NCI-H1436 (cell line): ENCODE measurements around the gene ROBO1.
"Not testable (repeated sequence)": the region's sequence is repeated elsewhere in the genome, so short reads cannot be mapped to it uniquely, and the experiment has no call there.

Experiments used
- DNase-seq: peaks from one replicate; lab custom pipeline; 2025; lab: John Stamatoyannopoulos, UW

The ROBO1 gene

DNA sequence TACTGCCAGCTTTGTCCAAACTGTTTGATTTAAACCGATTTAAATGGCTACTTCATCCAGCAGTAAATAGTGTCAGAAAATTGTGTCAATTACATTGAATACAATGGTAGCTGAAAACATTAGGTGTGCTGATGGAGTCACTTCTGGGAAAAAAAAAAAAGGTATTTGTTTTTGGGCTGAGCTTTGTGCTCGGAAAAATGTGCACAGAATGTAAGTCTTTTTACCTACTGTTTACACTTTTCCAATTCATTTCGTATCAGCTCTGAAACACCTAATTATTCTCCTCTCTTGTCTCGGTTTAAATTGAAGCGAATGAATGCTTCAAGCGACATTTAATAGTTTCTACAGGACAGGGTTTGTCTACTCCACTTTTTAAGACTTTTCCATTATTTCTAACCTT is 1078.4 kb downstream of the ROBO1 start:
- DNase-seq, result no peak

DNA sequence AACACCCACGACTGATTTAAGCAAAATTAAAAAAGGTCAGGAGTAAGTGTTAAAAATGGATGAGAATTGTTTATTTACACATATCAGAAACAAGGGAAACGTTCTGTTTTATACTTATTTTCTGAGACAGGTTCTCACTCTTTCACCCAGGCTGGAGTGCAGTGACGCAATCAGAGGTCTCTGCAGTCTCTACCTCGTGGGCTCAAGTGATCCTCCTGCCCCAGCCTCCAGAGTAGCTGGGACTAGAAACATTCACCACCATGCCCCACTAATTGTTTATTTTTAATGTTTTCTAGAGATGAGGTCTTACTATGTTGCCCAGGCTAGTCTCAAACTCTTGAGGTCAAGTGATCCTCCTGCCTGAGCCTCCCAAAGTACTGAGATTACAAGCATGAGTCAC is 1080.3 kb downstream of the ROBO1 start:
- no peak for DNase-seq

- no peak for DNase-seq
Observed at GRCh38 chr3:78683284-78683683, 1084.5 kb downstream of the ROBO1 start.

DNA sequence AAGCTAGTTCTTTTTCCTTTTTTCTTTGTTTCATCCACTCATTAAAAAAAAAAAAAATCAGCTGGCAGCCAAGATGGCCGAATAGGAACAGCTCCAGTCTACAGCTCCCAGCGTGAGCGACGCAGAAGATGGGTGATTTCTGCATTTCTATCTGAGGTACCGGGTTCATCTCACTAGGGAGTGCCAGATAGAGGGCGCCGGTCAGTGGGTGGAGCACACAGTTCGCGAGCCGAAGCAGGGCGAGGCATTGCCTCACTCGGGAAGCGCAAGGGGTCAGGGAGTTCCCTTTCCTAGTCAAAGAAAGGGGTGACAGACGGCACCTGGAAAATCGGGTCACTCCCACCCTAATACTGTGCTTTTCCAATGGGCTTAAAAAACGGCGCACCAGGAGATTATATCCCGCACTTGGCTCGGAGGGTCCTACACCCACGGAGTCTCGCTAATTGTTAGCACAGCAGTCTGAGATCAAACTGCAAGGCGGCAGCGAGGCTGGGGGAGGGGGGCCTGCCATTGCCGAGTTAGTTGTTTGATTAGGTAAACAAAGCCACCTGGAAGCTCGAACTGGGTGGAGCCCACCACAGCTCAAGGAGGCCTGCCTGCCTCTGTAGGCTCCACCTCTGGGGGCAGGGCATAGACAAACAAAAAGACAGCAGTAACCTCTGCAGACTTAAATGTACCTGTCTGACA is 1092.5 kb downstream of the ROBO1 start:
- DNase-seq, result not testable (repeated sequence)

- no peak for DNase-seq
Observed at GRCh38 chr3:78670746-78671145, 1097.1 kb downstream of the ROBO1 start.

- no peak for DNase-seq
Observed at GRCh38 chr3:78670094-78670493, 1097.7 kb downstream of the ROBO1 start.

GRCh38 chr3:78668302-78668701 is 1099.5 kb downstream of the ROBO1 start:
- no peak for DNase-seq

- DNase-seq, result no peak
Observed at GRCh38 chr3:78666470-78666800, 1101.4 kb downstream of the ROBO1 start.

DNA sequence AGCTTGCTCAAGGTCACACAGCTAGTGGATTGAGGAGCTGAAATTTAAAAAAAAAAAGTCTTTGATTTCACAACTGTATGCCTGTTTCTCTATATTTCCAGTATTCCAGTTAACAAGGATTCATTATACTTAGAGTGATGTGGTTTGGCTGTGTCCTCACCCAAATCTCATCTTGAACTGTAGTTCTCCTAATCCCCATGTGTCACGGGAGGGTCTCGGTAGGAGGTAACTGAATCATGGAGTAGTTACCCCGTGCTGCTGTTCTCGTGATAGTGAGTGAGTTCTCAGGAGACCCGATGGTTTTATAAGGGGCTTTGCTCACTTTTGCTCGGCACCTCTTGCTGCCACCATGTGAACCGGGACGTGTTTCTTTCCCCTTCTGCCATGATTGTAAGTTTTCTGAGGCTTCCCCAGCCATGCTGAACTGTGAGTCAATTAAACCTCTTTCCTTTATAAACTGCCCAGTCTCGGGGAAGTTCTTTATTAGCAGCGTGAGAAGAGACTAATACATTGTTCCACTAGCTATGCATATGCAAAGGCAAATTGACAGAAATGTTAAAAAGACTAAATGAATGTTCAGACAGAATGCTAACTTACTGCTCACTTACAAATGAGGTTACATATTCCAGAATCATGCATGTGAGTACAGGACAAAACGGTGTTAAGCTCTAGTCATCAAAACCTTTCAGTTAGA is 1101.9 kb downstream of the ROBO1 start:
- no peak for DNase-seq

DNA sequence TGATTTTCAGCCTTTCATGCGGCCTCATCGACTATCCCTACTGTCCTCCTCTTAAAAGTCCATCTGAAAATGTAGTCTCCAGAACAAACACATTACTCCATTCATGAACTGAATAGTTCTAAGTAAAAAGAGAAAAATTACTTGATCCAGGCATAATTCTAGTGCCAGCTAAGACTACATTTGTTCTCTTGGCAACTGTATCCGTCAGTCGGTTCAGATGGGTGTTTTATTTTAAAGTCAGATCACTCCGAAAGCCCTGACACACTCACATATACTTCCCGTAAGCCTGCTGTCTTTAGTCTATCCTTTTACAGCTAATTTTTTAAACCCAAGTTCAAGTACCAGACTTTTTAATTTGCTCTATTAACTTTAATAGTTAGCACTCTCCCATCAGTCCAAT is 1102.7 kb downstream of the ROBO1 start:
- DNase-seq, result no peak

- DNase-seq, result no peak
Observed at GRCh38 chr3:78660957-78661356, 1106.8 kb downstream of the ROBO1 start.

- DNase-seq, result peak; percentile 27
Observed at GRCh38 chr3:78659386-78659987, 1108.3 kb downstream of the ROBO1 start.

DNA sequence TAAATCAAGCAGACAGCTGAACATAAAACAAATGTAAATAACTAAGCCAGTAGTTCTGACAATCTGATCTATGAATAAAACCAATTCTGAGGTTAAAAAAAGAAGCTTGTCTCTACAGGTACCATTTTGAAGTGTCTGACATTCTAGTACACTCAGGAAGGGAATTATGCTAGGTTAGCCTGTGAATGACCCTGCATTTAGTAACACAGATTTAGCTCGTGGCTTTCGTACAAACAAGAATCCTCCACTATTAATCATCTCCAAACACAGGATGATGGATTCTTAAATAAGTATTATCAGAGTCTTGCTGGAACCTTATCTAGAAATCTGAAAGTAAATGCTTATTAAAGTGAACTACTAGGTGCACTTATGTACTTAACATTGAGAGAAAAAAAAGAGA is 1120.1 kb downstream of the ROBO1 start:
- DNase-seq, result no peak

DNA sequence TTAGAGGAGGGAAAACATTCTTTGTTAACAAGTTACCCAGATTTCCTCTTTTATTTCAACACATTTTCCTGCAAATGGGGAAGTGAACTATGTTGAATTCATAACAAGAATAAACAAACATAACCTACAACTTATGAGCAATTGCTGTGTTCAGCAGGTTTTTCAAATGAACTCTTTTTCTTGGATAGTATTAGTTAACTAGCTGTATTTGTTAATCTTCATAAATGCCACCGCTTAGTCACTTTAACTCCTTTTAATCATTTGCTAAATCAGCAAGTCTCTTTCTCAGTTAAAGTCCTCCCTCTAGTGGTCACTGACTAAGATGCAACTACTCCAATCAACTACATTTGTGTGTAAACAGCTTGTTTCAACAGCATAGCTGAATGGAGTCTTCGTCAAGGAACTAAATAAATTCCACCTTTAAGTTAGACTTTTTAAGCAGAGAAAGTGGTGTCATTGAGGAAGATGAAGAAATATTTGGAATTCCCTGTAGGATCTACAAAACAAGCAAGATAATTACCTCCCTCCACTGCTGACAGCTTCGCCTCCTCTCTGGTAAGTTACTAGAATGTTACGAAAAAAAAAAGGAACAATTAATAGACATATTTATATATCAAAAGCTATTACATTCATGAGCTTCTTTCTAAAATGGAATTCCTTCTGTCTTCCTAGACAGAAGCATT is 1122.0 kb downstream of the ROBO1 start:
- DNase-seq, result peak; percentile 15

DNA sequence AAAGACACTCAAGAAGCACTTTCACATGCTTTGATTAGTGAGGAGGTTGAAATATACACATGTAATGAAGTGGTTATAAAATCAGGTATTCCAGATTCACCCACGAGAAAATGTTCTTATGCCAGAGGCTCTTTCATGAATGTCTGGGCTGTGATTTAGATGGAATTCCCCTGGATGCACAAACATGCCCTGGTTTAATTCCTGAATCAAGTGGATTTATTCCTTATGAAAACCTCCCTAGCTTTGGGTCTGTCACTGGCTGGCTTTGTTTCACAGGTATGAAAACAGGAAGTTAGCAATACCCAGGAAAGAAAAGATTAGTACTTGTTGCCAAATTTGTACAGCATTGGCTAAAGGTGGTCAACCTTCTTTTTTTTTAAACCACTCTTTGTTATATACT is 1123.0 kb downstream of the ROBO1 start:
- no peak for DNase-seq

- DNase-seq, result no peak
Observed at GRCh38 chr3:78642226-78643035, 1125.4 kb downstream of the ROBO1 start.

DNA sequence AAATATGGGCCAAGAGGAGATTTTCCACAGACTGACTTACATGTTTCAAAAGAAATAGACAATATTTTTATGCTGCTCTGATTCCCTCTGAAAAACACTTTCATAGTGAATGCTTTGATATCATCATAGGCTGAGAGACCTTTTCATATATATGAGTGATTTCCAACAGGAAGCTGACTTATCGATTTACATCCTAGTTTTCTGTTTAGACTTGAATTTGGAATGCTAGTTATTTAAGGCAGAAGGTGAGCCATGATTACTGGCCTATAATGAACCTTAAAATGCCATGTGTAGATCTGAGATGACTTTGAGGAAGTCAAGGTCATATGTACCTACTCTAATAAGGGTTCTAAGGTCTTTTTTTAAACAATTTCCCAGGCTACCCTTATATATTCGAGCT is 1126.1 kb downstream of the ROBO1 start:
- DNase-seq, result no peak

DNA sequence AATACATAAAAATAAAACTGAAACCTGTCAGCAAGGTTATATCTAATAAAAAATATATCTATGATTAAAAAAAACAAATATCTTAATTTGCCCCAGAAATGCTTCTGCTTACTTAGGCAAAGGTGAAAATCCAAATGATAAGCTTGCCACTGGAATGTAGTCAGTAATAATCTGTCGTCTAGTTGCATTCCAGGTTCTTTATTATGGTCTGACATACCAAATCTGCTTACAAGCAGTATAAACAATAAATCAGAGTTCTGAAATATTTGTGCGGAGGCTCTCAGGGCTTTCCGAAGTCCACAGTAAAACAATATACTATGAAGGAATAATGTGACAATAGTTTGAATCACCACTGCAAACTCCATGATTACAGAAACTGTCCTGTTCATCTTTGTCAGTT is 1133.5 kb downstream of the ROBO1 start:
- no peak for DNase-seq

GRCh38 chr3:78633626-78634025 is 1134.2 kb downstream of the ROBO1 start:
- no peak for DNase-seq

GRCh38 chr3:78632925-78633553 is 1134.8 kb downstream of the ROBO1 start:
- no peak for DNase-seq

- no peak for DNase-seq
Observed at GRCh38 chr3:78629544-78629943, 1138.3 kb downstream of the ROBO1 start.
